IPS-18a (cell line): ENCODE data around the gene UPK3BL1.
"Not testable (repeated sequence)": the region's sequence is repeated elsewhere in the genome, so short reads cannot be mapped to it uniquely, and the experiment has no call there.

Source experiments
- H3K27ac ChIP-seq: one replicate; pipeline ENCODE4 v1.5.1; 2013; ENCODE audit warnings: low read length
- H3K27me3 ChIP-seq: one replicate; pipeline ENCODE4 v1.6.1; 2013; ENCODE audit warnings: mild to moderate bottlenecking, low read length; ENCODE audit not compliant: control insufficient read depth, insufficient read depth
- H3K36me3 ChIP-seq: one replicate; pipeline ENCODE4 v1.6.1; 2013; ENCODE audit warnings: low read depth, low read length; ENCODE audit not compliant: control insufficient read depth
- H3K4me1 ChIP-seq: one replicate; pipeline ENCODE4 v1.6.1; 2013; ENCODE audit warnings: low read depth, low read length; ENCODE audit not compliant: control insufficient read depth
- H3K4me3 ChIP-seq: one replicate; pipeline ENCODE4 v1.5.1; 2013; ENCODE audit warnings: low read length
- H3K9ac ChIP-seq: one replicate; pipeline ENCODE4 v1.6.1; 2013; ENCODE audit warnings: mild to moderate bottlenecking, low read length, moderate library complexity
- H3K9me3 ChIP-seq: one replicate; pipeline ENCODE4 v1.6.1; 2013; ENCODE audit warnings: low read depth, low read length; ENCODE audit not compliant: control insufficient read depth

UPK3BL1 gene

DNA sequence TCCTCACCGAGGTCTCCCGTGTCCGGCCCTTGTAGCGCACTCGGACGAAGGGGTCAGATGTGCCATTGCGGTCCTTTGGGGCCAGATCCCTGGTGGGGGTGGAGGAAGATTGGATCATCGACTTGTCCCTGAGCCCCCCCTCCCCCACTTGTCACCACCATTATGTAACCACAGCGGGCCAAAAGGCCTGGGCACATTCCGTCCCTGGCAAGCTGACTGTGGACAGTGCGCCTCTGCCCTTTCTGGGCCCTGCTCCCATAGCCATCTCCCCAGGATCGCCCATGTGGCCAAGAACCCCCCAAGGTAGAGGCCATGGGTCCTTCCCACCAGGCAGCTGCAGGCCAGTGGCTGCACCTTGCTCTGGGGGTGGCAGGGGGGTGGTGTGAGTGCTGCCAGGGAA is 40.3 kb downstream of the UPK3BL1 start:
- not testable (repeated sequence) for H3K27ac ChIP-seq, H3K9ac ChIP-seq, H3K4me1 ChIP-seq, H3K36me3 ChIP-seq, H3K27me3 ChIP-seq, H3K9me3 ChIP-seq, H3K4me3 ChIP-seq

DNA sequence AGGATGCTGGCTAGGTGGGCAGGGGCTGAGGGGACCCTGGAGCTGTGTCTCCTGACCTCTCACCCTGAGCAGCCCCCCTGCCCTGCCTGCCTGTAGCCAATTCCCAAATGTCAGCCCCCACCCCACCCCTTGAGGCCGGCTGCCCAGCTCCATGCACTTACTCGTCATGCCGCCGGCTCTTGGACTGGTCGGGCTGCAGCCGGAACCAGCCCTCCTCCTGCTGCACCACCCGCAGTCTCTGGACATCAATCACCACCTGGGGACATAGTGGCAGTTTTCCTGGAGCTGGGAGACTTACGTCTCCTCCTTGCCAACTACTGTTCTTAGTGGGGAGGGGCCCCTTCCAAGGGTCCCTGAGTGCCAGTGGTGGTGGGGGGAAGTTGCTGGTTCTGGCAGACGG is 42.9 kb downstream of the UPK3BL1 start:
- H3K4me3 ChIP-seq, H3K9me3 ChIP-seq, H3K4me1 ChIP-seq, H3K27me3 ChIP-seq, H3K27ac ChIP-seq, H3K36me3 ChIP-seq, H3K9ac ChIP-seq: not testable (repeated sequence)

DNA sequence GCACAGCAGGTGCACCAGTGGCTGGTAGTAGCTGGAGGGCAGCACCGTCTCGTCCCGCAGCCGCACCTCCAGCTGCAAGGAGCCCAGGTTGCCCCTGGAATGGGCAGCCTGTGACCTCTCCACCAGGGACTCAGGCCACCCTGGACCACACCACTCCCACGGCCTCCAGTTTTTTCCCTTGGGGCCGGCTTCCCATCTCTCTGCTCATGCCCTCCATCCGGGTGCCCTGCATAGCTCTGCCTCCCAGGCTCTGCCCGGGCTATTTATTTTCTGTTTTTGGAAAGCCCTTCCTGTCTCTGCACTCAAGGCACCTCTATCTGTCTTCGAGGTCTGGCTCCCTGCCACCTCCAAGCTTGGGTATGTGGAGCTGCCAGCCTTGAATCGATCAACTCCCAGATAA is 46.6 kb downstream of the UPK3BL1 start:
- H3K27me3 ChIP-seq, H3K36me3 ChIP-seq, H3K27ac ChIP-seq, H3K9ac ChIP-seq, H3K4me3 ChIP-seq, H3K4me1 ChIP-seq, H3K9me3 ChIP-seq: not testable (repeated sequence)

DNA sequence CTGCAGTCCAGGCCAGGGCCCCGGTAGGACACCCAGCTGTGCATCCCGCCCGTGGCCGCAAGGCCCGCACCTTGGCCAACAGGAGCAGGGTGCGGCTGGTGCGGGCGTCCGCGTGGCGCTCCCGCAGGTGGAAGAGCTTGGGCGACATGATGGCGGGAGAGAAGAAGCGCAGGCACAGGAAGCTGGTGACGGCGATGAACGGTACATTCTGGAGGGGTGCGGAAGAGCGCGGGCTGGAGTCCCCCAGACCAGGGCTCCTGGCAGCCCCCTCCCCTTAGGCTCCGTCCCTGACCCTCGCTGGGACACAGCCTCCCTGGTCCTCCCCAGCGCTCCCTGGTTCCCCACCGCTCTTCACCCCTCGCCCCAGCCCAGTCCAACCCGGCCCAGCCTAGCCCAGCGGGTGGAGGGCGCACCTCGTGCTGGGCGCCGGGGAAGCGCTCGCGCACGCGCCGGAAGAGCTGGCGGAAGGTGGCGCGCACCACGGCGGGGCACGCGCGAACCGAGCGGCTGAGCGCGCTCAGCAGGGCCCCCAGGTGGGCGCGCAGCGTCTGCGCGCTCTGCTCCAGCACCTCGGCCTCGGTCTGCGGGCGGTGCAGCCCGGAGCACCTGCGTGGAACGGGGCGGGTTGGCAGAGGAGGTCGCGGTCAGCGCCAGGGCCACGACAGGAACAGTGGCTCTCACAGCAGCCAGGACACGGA is 48.8 kb downstream of the UPK3BL1 start:
- not testable (repeated sequence) for H3K27ac ChIP-seq, H3K27me3 ChIP-seq, H3K36me3 ChIP-seq, H3K4me3 ChIP-seq, H3K4me1 ChIP-seq, H3K9ac ChIP-seq, H3K9me3 ChIP-seq

DNA sequence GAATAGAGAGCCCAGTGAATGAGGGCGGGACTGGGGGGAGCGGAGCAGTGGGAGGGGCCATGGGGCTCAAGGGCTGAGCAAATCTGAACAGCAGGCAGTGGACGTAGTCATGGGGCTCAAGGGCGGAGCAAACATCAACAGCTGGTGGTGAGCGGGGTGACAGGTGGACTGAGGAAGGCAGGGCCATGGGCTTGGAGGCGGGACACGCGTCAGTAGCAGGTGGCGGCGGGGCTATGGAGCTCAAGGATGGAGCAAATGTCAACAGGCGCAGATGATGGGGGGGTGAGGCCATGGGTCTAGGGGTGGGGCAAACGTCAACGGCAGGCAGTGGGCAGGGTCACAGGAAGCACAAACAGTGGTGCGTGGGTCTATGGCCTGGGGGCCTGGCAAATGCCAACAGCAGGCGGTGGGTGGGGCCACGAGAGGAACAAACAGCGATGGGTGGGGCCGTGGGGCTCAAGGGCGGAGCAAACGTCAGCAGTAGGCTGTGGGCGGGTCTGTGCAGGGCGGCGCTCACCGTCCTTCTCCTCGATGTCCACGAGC is 50.0 kb downstream of the UPK3BL1 start:
- not testable (repeated sequence) for H3K4me1 ChIP-seq, H3K36me3 ChIP-seq, H3K9ac ChIP-seq, H3K27me3 ChIP-seq, H3K4me3 ChIP-seq, H3K27ac ChIP-seq, H3K9me3 ChIP-seq

DNA sequence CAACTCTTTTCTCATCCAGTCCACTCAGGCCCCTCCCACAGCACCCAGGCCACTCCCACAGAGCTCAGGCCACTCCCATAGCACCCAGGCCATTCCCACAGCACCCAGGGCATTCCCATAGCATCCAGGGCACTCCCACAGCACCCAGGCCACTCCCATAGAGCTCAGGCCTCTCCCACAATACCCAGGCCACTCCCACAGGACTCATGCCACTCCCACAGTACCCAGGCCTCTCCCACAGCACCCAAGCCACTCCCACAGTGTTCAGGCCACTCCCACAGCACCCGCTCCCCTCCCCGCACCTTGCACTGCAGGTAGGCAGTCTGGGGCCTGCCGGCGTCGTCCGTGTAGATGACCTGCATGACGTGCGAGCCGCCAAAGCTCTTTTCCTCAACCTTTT is 52.7 kb downstream of the UPK3BL1 start:
- H3K27me3 ChIP-seq, H3K9me3 ChIP-seq, H3K9ac ChIP-seq, H3K4me3 ChIP-seq, H3K36me3 ChIP-seq, H3K4me1 ChIP-seq, H3K27ac ChIP-seq: not testable (repeated sequence)
